ENCODE measurements around the gene C1orf167.
A peak's percentile ranks its signal among the peaks of the same experiment; 100 is the strongest.
"Not testable (repeated sequence)": the region's sequence is repeated elsewhere in the genome, so short reads cannot be mapped to it uniquely, and the experiment has no call there.

The C1orf167 gene

DNA sequence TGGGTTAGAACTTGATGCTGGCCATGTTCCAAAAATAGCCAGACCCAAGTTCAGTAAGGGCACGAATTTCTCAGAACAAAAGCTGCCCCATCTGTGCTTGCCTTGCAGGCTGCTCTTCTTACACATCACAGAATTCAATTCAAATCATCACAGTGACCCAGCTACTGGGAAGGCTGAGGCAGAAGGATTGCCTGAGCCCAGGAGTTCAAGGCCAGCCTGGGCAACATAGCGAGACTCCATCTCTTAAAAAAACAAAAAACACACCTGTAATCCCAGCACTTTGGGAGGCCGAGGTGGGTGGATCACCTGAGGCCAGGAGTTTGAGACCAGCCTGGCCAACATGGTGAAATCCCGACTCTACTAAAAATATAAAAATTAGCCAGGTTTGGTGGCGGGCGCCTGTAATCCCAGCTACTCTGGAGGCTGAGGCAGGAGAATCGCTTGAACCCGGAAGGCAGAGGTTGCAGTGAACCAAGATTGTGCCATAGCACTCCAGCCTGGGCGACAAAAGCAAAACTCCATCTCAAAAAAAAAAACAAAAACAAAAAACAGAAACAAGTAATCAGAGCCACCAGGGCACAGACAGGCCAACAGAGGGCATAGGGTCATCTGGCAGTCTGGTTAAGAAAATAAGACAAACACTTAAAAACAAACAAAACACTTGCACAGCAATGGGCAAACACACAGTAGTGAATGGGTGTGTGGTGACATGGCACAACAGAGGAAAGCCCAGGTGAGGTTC lies 42.1 kb downstream of the C1orf167 start:
- not testable (repeated sequence) for DNase-seq

- peak; percentile 20 for DNase-seq
These were observed 42.9 kb downstream of the C1orf167 start for GRCh38 chr1:11804666-11805421.

GRCh38 chr1:11805422-11806306 lies 43.7 kb downstream of the C1orf167 start, which contains the start of the genes CLCN6 and MTHFR:
Gene CLCN6 (plus strand): TSS chr1:11806191. CDS start chr1:11806263, 72 bp downstream.
Gene MTHFR (minus strand): TSS chr1:11805964. CDS start chr1:11803116, 2,848 bp downstream.
- peak; percentile 98 for DNase-seq

DNA sequence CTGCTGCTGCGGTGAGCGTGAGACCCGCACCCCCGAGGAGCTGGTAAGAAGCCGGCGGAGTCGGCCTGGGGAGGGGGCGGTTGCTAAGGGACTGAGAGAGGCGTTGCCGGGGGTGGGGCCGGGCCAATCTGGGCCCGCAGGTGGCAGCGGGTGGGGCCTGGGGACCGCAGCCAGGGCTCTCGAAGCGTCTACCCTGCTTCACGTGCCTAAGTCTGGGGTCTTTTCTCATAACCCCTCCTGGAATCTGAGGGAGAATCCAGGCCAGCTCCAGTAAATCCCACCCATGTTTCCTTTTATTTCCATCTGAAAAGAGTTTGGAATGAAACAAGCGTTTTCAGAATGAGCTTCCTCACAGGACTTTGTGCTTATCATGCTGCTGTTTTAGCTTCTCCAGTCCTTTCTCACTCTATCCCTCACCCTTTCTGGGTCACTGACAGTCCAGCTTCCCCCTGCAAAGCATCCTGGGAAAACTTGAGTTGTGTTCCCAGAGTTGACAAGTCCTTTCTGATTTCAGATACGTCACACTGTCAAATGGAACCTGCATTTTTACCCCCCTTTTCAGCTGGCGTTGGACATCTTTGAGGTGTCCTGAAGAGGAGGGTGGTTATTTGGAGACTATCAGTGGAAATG lies 44.4 kb downstream of the C1orf167 start:
- no peak for DNase-seq

GRCh38 chr1:11807133-11807532 lies 45.1 kb downstream of the C1orf167 start:
- DNase-seq: no peak

GRCh38 chr1:11813021-11813420 lies 51.0 kb downstream of the C1orf167 start:
- DNase-seq: no peak

GRCh38 chr1:11817192-11817591 lies 55.2 kb downstream of the C1orf167 start:
- DNase-seq: no peak

- DNase-seq: no peak
These were observed 60.1 kb downstream of the C1orf167 start for GRCh38 chr1:11822091-11822490.

DNA sequence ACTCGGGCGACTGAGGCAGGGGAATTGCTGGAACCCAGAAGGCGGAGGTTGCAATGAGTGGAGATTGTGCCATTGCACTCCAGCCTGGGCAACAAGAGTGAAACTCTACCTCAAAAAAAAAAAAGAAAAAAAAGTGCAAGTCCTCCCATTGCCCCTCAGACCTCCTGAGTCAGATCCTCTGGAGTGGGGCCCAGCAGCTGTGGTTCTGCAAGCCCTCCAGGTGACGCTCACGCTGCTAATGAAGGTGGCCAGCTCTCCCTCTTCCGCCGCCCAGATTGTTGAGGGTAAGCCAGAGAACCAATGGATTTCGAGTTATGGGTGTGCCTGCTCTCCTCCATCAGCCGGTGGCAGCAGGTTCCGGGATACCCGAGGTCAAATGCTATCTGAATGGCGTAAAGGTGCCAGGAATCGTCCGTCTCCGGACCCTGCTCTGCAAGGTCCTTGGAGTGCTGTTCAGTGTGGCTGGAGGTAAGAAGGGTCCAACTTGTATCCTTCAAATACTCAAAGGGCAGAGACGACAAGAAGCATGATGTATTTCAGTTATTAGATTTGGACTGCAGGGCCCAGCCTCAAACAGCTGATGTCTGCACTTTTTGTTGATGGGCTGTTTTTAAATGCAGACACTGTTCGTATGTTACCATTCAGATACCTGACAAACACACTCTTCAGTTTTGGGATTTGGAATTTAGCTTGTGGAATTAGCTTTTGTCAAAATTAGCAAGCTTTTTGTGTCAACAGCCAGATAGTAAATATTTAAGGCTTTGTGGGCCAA lies 61.6 kb downstream of the C1orf167 start:
- no peak for DNase-seq

DNA sequence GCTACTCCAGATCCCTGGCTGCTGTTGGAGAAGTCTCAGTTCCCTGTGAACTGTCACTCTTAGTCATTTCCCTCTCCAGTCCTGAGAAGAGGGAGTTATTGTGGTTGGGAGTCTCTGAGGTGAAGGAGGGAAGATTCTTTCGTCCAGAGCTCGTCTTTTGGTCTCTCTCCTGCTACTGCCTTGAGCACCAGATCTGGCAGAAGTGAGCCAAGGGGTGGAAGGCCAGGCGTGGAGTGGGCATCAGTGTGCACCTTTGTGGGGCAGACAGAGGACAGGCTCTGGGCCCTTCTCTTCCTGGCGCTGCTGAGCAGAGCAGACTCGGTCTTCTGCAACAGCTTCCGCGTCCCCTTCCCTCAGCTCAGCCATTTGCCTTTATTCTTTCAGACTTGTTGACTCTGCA lies 63.1 kb downstream of the C1orf167 start:
- no peak for DNase-seq

GRCh38 chr1:11826946-11827345 lies 65.0 kb downstream of the C1orf167 start:
- DNase-seq: no peak

DNA sequence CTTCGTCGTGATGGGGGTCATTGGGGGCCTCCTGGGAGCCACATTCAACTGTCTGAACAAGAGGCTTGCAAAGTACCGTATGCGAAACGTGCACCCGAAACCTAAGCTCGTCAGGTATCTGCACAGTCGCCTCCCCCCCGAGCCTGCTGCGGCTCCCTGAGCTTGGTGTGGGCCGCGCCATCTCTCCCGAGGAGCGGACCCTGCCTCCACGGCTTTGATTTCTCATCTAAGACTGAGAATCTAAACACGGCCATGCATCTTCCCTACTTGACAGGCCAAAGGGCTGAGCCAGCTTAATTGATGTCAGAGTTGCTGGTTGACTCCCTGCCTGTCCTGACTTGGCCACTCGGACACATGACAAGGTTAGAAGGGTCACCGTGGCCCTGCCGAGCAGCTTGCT lies 66.5 kb downstream of the C1orf167 start:
- DNase-seq: no peak

DNA sequence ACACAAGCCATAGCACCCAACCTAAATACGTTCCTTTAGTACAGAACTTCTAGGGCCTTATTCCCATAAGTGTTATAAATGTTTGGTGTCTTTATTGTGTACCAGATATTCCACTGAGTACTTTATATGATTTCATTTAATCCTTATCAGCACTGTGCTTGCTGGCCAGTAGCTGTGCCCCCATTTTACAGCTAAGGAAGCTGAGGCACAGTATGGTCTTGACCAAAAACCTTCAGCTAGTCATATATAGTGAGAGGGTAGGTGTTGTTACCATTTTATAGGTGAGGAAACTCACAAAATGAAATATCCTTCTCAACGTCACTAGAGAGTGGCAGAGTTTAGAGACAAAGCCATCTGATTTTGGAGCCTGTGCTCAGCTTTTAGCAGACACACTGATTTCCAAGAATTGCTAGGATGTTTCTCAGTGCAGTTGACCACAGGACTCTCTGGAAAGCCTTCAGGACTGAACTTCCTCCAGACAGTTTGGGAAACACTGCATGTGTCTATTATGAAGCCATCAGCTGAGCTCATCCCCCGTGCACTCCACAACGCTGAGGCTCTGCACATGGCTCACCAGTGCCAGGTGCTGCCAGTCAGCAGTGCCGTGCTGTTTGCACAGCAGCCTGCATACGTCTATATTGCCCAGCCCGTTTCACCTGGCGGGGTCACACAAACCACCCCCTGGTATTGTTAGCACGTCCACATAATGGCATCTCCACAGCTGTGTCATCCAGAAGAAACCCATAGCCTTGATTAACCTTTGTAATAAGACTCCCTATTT lies 70.1 kb downstream of the C1orf167 start:
- DNase-seq: no peak

- no peak for DNase-seq
These were observed 71.5 kb downstream of the C1orf167 start for GRCh38 chr1:11833497-11833896.

DNA sequence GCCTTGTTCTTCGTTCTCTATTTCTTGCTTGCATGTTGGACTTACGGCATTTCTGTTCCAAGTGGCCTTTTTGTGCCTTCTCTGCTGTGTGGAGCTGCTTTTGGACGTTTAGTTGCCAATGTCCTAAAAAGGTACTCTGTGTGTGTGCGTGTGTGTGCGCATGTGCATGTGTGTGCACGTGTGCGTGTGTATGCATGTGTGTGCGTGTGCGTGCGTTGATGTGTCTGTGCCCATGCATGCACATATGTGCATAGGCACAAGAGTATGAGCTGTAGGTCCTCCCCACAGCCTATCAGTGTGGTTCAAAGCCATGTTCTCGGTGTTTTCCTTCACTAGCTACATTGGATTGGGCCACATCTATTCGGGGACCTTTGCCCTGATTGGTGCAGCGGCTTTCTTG lies 71.9 kb downstream of the C1orf167 start:
- DNase-seq: no peak

DNA sequence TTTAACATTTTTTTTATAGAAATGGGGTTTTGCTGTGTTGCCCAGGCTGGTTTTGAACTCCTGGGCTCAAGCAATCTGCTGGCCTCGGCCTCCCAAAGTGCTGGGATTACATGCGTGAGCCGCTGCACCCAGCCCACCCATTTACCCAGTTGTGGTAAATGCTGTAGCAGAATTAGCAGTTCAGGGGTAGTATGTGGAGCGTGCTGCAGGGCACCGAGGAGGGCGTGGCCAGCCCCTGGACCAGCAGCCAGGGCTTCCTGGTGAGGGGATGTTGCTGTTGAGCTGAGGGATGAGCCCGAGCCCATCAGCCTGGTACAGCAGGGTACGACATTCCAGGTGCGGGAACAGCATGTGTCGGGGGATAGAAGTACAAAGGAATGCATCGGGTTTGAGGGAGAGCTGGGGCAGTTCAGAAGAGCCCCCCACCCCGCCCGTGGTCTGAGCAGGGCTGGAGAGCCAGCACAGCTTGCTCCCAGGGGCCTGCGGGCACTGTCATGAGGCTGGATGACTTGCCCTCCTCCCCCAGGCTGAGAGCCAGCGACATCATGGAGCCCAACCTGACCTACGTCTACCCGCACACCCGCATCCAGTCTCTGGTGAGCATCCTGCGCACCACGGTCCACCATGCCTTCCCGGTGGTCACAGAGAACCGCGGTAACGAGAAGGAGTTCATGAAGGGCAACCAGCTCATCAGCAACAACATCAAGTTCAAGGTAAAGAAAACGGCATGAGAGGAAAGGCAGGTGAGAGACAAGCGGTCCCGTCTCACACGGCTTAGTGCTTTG lies 73.6 kb downstream of the C1orf167 start:
- no peak for DNase-seq

DNA sequence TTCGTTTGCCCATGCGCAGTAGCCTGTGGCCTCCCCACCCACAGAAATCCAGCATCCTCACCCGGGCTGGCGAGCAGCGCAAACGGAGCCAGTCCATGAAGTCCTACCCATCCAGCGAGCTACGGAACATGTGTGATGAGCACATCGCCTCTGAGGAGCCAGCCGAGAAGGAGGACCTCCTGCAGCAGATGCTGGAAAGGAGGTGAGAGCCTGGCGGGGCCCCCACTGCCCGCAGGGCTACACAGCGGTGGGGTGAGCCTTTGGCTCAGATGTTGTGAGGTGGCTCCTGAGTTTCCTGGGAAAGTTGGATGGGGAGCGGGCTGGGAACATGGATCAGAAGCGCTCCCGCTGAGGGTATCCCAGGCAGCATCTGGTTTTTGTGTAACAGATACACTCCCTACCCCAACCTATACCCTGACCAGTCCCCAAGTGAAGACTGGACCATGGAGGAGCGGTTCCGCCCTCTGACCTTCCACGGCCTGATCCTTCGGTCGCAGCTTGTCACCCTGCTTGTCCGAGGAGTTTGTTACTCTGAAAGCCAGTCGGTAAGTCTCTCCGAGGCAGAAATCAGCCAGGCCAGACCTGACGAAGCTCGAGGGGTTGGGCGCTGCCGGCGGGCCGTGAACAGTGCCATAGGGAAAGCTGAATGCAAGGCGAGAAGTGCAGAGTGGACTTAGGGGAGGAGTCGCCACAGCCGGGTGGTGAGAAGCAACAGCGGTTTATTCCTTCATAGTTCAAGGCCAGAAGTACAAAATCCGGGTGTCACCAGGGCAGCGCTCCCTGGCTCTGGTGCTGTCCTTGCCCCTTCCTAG lies 75.2 kb downstream of the C1orf167 start:
- DNase-seq: no peak

DNA sequence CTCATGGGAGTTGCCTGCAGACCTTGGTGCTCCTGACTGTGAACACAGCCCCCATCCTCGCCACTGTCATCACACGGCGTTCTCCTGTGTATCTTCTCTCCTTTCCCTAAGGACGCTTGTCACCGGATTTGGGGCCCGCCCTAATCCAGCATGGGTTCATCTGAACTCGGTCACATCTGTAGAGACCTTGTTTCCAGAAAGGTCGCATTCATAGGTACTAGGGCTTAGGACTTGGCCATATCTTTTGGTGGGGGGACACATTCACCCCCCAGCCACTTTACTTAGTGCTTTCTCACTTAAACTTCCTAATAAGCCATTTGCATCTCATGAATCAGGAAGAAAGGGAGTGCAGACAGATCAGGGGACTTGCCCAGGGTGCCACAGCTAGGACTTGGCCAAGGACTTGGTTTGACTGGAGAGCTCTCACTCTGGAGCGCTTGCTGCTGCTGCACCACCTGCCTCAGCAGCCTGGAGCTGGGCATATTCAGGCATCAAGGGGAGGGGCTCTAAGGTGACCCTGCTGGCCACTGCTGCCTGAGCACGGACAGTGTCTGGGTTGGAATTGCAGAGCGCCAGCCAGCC lies 75.9 kb downstream of the C1orf167 start:
- no peak for DNase-seq

Measured in NCI-H2227 treated with DMSO at 0.1 percent for 48 hours (cell line).